Occipital lobe (tissue), 2 donors: ENCODE data around the gene SERPINA4. TPM values are rescaled to one million over a fixed set of nuclear protein-coding genes. Genes with fewer than 3 reads are reported as not detected.

Experiments
- DNase-seq: peaks from one replicate; lab custom pipeline; 2025; lab: John Stamatoyannopoulos, UW
- total RNA-seq: library from RNA; depleted of rRNA; stranded (reverse); fragments of >200 nt; gene quantifications from one replicate; pipeline ENCODE4 v1.2.3, GENCODE V29; 2014

The SERPINA4 gene, protein sequence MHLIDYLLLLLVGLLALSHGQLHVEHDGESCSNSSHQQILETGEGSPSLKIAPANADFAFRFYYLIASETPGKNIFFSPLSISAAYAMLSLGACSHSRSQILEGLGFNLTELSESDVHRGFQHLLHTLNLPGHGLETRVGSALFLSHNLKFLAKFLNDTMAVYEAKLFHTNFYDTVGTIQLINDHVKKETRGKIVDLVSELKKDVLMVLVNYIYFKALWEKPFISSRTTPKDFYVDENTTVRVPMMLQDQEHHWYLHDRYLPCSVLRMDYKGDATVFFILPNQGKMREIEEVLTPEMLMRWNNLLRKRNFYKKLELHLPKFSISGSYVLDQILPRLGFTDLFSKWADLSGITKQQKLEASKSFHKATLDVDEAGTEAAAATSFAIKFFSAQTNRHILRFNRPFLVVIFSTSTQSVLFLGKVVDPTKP
- not detected for total RNA-seq

DNA sequence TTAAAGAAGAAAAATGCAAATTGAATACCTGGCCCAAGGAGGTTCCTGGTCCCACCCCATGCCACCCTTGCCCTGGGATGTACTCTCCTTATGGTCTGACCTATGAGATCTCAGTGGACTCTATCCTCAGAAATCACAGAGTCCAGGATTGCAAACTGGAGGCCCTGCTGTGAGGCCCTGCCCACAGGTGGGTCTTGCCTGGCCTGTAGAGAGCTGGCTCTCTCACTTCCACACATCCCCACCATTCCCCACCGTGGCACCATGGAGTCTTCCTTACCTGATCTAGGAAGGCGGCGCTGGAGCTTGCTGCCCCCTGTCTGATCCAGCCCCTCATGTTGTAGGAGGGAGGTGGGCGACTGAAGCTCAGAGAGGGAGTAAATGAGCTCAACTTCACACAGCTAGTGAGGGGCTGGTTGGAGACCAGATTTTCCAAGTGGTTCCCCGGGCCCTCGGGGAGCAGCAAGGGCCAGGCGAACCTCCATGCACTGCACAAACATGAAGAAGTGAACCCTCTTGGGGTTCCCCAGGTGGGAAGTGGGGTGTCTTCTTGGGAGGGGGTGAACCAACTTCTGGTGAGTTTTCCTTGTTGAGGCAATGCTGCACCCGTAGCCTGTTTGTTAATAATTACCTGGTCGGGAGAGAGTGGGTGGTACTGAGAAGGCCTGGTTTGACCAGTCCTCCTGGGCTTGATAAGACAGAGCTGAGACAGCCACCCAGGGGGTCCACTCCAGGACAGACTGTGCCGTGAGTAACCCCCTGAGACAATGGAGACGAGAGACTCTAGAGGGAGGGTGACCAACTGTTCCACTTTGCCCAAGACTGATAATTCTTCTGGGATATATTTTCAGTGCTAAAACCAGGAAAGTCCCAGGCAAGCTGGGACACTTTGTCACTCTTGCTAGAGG lies at the start of gene SERPINA4:
SERPINA4 (plus strand) TSS at position 692 of the 905 bp plus-strand sequence. CDS start 2,041 bp downstream, outside the sequence.
- DNase-seq = no peak

DNA sequence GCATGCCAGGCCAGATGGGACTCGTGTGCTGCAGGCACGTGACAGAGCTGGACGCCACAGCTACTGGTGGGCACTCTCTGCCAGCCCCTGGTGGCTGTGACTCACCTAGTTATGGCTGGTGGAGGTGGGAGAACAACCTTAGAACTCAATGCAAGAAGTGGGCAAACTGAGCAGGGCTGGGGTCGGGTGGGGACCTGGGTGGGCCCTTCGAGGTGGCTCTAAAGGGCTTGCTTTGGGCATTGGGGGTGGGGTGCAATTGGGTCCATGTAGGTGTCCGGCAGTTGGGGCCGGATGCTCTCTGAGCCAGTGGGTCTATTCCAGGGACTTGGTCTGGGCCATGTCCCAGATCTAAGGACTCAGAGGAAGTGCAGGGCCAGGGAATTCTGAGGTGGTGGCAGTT lies 46.9 kb upstream of the SERPINA4 start:
- DNase-seq = no peak

DNA sequence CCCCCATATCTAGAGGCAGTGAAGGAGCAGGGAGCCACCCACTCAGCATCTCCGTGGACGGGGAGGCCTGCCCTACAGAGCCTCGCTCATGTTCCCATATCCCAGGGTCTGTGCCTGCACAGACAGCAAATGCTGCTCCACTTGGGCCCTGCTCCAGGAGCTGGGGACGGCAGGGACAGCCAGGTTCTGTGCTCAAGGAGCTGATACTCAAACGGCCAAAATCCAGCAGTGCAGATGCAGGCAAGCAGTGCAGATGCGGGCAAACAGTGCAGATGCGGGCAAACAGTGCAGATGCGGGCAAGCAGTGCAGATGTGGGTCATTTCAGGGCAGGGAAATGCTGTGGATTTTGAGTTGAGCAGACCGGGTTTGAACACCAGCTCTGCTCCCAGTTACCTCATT lies 45.8 kb upstream of the SERPINA4 start:
- DNase-seq = no peak

DNA sequence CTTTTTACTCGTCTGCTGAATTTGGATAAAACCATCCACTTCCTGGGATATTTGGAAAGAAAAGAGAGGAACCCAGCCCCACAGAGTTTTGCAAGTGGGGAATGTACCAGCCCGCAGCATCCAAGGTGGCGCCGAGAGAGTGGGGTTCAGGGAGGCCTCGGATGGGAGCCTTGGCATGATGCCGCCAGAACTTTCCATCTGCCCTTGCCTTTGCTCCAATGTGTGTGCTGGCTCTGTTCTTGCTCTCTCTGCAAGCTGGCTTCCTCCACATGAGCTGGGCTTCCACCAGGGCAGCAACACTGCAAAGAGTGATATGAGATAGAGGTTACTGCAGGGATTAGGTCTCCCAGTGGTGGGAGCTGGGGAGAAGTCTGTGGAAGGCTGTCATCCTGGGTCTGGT lies 45.4 kb upstream of the SERPINA4 start:
- DNase-seq = no peak

GRCh38 chr14:94517248-94517640 lies 44.0 kb upstream of the SERPINA4 start:
- DNase-seq = no peak

DNA sequence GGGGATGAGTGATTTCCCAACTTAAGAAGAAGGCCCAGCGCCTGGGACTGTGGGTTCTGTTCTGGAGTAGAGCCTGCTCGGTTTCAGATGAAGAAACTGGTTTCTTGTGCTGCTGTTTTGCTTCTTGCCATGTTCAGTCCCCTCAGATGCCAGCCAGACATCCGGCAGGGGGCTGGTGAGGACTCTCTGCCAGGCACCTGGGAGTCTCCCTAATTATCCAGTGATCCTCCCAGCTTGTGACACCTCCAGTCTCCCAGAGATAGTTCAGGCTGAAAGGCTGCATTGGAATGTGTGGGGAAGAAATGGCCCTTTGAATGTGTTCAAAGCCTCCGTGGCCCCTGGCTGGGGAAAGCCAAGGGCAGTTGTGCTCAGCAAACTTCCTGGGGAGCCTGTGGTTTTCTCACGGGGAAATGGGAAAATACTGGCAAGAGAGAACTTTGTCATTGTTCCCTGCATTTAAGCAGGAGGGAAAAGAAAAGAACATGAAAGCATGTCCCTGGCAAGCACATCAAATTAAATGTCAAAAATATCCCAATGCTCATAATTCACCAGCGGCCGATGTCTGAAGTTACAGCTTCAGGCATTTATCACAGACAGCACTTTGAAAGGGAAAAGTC lies 43.5 kb upstream of the SERPINA4 start:
- DNase-seq = no peak

- no peak for DNase-seq
These were observed 39.7 kb upstream of the SERPINA4 start for GRCh38 chr14:94521375-94522114.

DNA sequence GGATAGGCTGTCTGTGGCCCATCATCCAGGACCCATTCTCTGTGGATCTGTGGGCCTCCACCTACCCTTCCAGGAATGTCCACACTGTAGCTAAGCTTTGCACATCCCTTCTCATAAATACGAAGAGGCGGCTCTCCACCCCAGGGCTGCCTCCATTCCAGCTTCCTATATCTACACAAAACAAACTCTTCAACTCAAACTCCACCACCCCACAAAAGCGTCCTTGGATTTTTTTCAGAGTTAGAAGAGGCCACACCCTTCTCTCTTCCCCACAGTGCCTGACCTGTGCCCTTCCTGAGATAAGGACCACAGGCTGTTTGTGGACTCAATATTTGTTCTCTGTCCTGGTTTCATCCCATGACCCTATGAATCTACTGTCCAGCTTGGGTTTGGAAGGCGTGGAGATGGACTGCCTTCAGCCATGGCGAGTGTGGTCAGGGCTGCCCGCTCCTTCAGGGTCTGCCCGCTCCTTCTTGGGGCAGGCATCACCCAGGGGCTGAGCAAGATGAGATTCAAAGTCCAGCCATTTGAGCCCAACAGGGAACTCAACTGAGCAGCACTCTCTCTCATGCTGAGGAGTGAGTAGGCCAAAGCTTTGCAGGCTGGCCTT lies 39.0 kb upstream of the SERPINA4 start:
- no peak for DNase-seq

GRCh38 chr14:94523265-94523664 lies 38.0 kb upstream of the SERPINA4 start:
- DNase-seq = no peak

GRCh38 chr14:94524093-94524492 lies 37.1 kb upstream of the SERPINA4 start:
- DNase-seq = no peak

DNA sequence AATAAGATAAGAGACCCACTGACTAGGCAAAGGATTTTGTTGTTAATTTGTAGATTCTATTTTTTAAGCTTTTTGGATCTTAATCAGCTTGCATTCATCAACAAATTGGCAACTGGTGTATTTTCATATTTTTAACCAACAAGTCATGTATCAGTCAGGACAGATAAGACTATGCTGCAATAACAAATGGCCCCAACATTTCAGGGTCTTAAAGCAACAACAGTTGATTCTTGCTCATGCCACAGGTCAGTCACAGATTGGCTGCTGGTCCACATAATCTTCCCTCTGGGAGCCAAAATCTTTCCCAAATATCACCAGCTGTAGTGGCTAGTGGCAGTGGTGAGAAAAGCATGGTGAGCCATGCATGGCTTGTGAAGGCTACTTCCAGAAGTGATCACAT lies 30.1 kb upstream of the SERPINA4 start:
- no peak for DNase-seq

- no peak for DNase-seq
These were observed 28.8 kb upstream of the SERPINA4 start for GRCh38 chr14:94532447-94532846.

DNA sequence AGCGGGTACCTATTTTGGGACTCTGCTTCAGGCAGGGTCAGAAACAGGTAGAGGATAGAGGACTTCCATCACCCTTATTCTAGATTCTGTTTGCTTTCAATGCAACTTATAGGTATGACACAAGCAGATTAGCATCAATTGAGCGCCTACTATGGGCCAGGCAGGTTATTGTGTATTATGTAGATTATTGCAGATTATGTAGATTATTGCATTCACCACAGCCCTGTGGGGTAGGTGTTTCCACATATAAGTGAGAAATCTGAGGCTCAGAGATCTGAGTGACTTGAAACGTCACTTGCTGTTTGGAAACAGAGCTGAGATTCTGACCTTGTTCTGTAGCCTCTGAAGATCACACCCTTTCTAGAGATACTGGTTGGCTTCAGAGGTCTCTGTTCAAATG lies 25.7 kb upstream of the SERPINA4 start:
- no peak for DNase-seq

DNA sequence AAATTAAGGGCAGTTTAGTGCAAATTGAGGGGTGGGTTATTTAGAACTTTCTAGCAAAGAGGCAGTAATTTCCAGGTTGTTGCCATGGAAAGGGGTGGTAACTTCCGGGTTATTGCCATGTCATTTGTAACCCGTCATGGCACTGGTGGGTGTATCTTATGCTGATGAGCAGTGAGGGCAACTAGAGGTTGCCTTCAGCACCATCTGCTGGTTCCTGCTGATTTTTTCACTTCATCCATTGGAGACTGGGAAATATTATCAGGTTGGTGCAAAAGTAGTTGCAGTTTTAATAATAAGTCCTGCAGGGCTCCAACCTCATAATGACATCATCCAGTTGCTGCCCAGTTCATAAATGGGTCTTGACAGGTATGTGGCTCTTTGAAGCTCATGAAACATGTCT lies 24.4 kb upstream of the SERPINA4 start:
- DNase-seq = no peak

DNA sequence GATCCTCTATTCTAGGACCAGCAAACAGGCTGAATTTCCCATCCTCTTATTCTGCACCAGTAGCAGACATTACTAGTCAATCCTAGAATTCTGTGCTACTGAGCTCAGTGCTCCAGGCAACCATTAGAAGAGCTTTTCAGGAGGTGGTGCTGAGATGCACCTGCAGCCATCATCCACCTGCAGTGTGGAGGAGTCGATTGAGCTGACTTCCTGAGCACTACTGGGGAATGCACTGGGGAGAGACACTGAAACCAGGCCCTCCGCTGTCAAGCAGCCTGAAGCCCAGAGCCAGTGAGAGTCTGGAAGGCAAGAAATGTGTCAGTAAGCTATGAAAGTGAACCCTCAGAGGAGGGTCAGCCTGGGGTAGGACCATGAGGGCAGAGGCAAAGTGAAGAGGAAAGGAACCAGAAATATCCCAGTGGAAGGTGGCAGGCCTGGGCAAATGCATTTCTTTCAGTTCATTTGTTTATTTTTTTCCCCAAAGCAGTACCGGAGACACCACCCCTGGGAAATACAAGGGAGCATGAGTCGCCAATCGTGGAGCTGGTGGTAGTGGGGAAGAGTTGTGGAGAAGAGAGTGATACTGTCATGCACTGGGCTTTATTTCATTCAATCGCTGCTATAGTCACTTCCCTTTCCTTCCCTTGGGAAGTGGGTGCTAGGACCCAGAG lies 23.0 kb upstream of the SERPINA4 start:
- no peak for DNase-seq

- no peak for DNase-seq
These were observed 22.1 kb upstream of the SERPINA4 start for GRCh38 chr14:94539181-94539580.

DNA sequence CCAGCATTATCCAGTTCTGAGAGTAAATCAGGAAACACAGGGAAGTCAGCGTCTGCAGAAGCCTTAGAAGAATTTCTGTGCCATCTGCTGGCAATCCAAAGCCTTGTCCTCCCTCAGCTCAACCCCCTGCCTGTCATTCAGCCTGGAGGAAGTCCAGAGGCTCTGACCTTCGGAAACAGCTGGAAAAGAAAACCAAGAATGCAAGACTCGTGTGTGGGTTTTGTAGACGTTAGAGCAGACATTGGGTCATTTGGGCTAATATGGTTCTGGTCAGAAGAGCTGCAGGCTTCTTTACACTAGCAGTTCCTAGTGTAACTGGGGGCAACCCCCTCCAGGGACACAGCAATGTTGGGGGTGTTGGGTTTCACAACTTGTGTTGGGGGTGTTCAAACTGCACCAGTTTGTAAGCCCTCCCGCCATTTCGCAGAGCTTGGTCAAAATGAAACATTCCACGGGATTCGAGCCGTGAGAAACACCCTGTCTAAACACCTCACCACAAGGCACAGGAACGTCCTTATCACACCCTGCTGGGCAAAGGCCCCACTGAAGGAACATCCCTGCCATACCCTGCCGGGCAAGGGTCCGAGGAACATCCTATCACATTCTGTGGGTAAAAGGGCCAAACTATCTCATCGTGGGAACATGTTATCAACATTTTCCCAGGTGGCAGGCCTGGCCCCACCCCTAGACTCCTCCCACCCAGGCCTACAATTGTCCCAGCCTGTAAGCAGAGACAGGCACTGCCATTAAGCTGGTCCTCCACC lies 21.0 kb upstream of the SERPINA4 start:
- no peak for DNase-seq

DNA sequence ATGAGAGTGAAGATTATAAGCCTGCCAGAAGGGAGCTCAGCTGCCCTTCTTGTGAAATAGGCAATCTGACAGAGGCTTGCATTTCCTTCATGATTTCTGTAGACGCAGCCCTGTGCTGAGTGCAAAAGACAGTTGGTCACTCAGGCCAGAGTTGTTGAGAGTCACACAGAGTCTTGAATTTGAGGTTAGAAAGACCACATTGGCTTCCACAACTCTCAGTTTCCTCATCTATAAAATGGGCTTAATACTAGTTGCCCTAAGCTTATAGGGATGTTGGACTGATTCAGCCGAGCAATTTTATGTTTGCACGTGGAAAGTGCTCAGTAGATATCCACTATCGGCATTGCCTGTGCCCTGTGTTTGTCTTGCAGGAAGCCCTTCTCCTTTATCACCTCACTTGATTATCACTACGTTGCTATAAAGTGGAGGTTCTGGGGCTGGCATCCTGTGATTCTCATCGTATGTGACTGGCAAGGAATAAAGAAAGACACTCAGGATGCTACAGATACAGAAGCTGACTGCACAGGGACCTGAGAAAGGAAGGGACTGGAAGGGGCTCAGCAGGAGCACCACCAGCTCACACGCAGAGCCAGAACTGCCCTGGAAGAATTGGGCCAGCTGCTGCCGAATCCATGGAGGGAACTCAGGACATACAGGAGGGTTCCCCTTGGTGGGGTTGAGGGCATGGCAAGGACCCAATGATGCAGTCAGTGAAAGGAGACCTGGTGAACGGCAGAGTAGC lies 19.8 kb upstream of the SERPINA4 start:
- no peak for DNase-seq
